ENCODE results near the gene RBMS3.
"Not testable (repeated sequence)": the region's sequence is repeated elsewhere in the genome, so short reads cannot be mapped to it uniquely, and the experiment has no call there.

Gene RBMS3

DNA sequence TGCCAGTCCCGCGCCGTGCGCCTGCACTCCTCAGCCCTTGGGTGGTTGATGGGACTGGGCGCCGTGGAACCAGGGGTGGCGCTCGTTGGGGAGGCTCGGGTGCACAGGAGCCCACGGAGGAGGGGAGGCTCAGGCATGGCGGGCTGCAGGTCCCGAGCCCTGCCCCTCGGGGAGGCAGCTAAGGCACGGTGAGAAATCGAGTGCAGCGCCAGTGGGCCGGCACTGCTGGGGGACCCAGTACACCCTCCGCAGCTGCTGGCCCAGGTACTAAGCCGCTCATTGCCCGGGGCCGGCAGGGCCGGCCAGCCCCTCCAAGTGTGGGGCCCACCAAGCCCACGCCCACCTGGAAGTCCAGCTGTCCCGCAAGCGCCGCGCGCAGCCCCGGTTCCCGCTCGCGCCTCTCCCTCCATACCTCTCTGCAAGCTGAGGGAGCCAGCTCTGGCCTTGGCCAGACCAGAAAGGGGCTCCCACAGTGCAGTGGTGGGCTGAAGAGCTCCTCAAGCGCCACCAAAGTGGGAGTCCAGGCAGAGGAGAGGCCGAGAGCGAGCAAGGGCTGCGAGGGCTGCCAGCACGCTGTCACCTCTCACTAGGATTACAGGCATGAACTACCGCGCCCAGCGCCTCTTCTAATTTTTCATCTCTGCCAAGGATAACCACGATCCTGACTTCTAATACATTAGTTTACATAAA is 192.8 kb downstream of the RBMS3 start:
- not testable (repeated sequence) for H3K4me1 ChIP-seq (ENCODE audit: control insufficient read depth, insufficient read depth, low read length); H3K27me3 ChIP-seq (ENCODE audit: control insufficient read depth, insufficient read depth, low read length); H3K27ac ChIP-seq (ENCODE audit: low read depth, low read length)

DNA sequence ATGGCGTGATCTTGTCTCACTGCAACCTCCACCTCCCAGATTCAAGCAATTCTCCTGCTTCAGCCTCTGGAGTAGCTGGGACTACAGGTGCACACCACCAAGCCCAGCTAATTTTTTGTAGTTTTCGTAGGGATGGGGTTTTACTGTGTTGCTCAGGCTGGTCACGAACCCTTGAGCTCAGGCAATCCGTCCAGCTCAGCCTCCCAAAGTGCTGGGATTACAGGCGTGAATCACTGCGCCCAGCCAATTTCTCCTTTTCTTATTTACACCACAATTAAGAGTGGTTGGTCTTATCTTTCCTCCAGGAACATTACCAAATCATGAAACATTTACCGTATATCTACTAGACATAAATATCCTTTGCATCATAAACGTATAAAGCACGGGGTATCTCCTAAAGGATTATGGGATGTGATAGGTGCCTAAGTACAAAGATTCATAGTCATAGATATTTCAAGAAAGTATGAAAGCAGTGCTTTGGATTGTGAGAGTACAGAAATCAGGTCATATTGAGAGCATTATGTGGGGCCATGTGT is 194.5 kb downstream of the RBMS3 start:
- no peak overlapping the region for H3K27ac ChIP-seq (ENCODE audit: low read depth, low read length)
- no peaks in the 10 kb centered on the region for H3K27me3 ChIP-seq (ENCODE audit: control insufficient read depth, insufficient read depth, low read length)
- H3K9ac ChIP-seq (ENCODE audit: low read length) = no peak overlapping the region
- peaks cover 2% of the 10 kb centered on the region for H3K4me1 ChIP-seq (ENCODE audit: control insufficient read depth, insufficient read depth, low read length)
- H3K36me3 ChIP-seq (ENCODE audit: control insufficient read depth, insufficient read depth, low read length) = no peaks in the 10 kb centered on the region
- H3K4me3 ChIP-seq (ENCODE audit: low read length) = no peak overlapping the region

More for the DNA sequence above, 192.8 kb downstream of the RBMS3 start:
- H3K4me3 ChIP-seq (ENCODE audit: low read length); H3K9ac ChIP-seq (ENCODE audit: low read length); H3K36me3 ChIP-seq (ENCODE audit: control insufficient read depth, insufficient read depth, low read length): not testable (repeated sequence)

DNA sequence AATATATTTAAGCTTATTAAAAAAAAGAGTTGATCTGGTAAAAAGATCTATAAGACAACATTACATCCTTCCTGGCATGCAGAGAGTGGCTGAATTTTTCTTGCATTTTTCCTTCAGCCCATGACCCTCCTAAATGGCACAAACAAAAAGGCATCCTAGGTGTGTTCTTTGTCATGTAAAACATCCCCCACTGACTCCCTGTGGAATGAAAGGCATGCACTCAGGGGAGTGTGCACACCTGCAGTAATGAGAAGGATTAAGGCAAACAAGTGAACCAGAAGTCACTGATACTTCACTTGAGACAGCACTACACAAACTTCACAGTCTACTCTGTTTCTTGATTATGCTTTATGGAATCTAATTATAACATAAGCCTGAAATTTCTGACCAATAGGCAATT is 195.0 kb downstream of the RBMS3 start:
- Histone ChIP-seq H3K27me3 (ENCODE audit: control insufficient read depth, insufficient read depth, low read length) (no peaks in the 10 kb centered on the region), H3K9ac (ENCODE audit: low read length) (no peak overlapping the region), H3K36me3 (ENCODE audit: control insufficient read depth, insufficient read depth, low read length) (no peaks in the 10 kb centered on the region), H3K4me3 (ENCODE audit: low read length) (no peak overlapping the region), H3K27ac (ENCODE audit: low read depth, low read length) (no peak overlapping the region), H3K4me1 (ENCODE audit: control insufficient read depth, insufficient read depth, low read length) (peaks cover 2% of the 10 kb centered on the region)

DNA sequence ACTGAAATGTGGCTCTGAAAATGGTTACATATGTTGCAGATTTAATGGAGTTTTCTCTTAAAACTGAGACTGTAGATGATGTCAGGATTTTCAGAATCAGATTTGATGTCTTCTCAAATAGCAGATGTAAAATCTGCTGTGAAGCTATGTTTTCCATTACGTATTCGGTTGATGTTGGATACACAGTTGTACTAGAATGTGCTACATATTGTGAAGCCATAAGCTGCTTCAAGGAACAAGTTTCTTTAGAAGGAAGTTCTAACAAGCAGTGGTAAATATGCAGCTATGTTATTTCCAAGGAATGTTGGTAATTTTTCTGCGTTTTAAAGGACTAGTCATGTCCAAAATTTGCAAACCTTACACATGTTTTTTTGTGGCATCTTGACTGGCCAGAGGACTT is 197.7 kb downstream of the RBMS3 start:
- Histone ChIP-seq H3K27ac (ENCODE audit: low read depth, low read length) (no peak overlapping the region), H3K4me3 (ENCODE audit: low read length) (no peak overlapping the region), H3K9ac (ENCODE audit: low read length) (no peak overlapping the region), H3K27me3 (ENCODE audit: control insufficient read depth, insufficient read depth, low read length) (no peaks in the 10 kb centered on the region), H3K4me1 (ENCODE audit: control insufficient read depth, insufficient read depth, low read length) (peaks cover 2% of the 10 kb centered on the region), H3K36me3 (ENCODE audit: control insufficient read depth, insufficient read depth, low read length) (no peaks in the 10 kb centered on the region)

DNA sequence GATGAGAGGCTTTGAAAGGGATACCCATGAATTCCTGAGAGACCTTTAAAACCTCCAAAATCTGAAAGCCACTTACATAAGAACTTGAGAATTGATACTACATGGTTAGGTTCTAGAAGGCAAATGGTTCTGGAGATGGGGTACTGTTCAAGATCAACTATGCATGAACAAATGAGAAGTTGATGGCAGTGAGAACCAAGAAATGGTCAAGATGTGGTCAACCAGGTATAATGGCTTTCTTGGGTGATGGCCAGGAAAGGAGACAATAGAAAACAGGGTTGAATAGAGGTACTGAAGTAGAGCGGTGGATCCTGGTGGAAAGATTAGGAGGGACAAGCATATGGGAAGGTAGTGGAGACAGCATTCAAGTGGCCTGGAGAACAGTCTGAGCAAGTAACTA is 200.4 kb downstream of the RBMS3 start:
- no peak overlapping the region for H3K4me3 ChIP-seq (ENCODE audit: low read length)
- no peaks in the 10 kb centered on the region for H3K4me1 ChIP-seq (ENCODE audit: control insufficient read depth, insufficient read depth, low read length)
- H3K27ac ChIP-seq (ENCODE audit: low read depth, low read length) = no peak overlapping the region
- no peaks in the 10 kb centered on the region for H3K27me3 ChIP-seq (ENCODE audit: control insufficient read depth, insufficient read depth, low read length)
- no peaks in the 10 kb centered on the region for H3K36me3 ChIP-seq (ENCODE audit: control insufficient read depth, insufficient read depth, low read length)
- H3K9ac ChIP-seq (ENCODE audit: low read length) = no peak overlapping the region

DNA sequence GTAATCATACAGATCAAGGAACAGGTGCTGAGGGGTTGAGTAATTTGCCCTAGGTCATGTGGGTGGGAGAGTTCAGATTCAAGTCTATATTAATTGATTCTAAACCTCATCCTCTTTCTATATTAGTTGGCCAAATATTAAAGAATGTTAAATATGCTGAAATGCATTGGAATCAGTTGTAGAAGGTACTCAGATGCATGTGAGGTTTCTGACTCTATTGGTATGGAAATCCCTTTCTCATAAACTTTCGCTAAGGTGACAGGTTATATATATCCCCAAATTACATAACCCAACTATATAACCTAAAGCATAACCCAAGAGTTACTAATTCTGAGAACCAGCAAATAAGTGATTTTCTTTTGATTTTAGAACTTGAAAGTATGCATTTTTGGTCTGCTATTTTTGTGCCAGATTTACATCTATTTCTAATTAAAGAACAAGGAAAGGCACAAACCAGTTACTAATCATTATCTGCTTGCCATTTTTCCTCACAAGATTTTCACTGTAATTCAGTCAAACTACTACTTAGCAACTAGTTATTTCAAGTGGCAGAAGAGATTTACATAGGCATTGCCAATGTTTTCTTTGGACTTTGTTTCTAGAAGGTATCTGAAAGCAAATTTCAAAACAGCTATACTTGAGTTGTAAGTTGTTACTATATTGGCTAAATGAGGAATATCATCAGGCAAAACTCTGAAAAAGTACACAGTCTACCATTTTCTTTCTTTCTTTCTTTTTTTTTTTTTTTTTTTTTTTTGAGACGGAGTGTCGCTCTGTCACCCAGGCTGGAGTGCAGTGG is 201.3 kb downstream of the RBMS3 start:
- Histone ChIP-seq H3K36me3 (ENCODE audit: control insufficient read depth, insufficient read depth, low read length) (no peaks in the 10 kb centered on the region), H3K9ac (ENCODE audit: low read length) (no peak overlapping the region), H3K4me3 (ENCODE audit: low read length) (no peak overlapping the region), H3K27me3 (ENCODE audit: control insufficient read depth, insufficient read depth, low read length) (no peaks in the 10 kb centered on the region), H3K4me1 (ENCODE audit: control insufficient read depth, insufficient read depth, low read length) (no peaks in the 10 kb centered on the region), H3K27ac (ENCODE audit: low read depth, low read length) (no peak overlapping the region)

DNA sequence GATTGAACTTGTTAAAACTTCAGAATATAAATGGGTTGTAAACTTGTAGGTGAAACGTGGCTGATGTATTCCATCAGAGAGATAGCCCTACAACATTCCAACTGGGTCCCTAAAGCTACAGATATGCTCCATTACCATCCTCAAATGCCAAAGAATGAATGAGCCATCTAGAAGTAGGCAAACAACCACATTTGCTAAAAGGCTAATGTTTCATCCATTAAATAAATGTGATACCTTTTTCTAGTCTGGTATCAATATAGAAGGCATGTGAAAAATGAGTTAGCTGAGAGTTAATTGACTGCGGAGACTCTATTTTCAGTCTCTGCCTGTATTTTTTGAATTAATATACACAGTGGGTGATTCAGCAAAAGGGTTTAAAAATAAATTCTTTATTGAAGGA is 203.8 kb downstream of the RBMS3 start:
- H3K4me1 ChIP-seq (ENCODE audit: control insufficient read depth, insufficient read depth, low read length) = no peaks in the 10 kb centered on the region
- H3K27ac ChIP-seq (ENCODE audit: low read depth, low read length) = no peak overlapping the region
- no peak overlapping the region for H3K4me3 ChIP-seq (ENCODE audit: low read length)
- H3K36me3 ChIP-seq (ENCODE audit: control insufficient read depth, insufficient read depth, low read length) = no peaks in the 10 kb centered on the region
- H3K9ac ChIP-seq (ENCODE audit: low read length) = no peak overlapping the region
- no peaks in the 10 kb centered on the region for H3K27me3 ChIP-seq (ENCODE audit: control insufficient read depth, insufficient read depth, low read length)

DNA sequence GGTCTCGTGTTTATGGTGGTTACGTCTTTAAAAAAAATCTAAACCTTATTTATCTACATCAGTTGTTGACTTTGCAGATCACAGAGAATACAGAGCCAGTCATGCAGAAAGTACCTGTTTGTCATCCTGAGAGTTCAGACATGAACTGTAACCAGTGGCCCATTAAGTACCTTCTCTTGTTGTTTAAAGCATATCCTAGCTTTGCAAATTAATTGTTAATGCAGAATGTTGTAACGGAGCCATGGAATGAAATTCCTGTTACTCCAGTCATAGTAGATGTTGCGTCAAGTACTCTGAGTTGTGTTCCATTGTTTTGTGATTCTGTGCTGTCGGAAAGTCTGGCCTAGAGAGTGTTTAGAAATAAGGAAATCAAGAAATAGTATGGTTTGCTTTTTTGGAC is 205.2 kb downstream of the RBMS3 start:
- Histone ChIP-seq H3K4me1 (ENCODE audit: control insufficient read depth, insufficient read depth, low read length) (no peaks in the 10 kb centered on the region), H3K27ac (ENCODE audit: low read depth, low read length) (no peak overlapping the region), H3K4me3 (ENCODE audit: low read length) (no peak overlapping the region), H3K27me3 (ENCODE audit: control insufficient read depth, insufficient read depth, low read length) (no peaks in the 10 kb centered on the region), H3K9ac (ENCODE audit: low read length) (no peak overlapping the region), H3K36me3 (ENCODE audit: control insufficient read depth, insufficient read depth, low read length) (no peaks in the 10 kb centered on the region)

DNA sequence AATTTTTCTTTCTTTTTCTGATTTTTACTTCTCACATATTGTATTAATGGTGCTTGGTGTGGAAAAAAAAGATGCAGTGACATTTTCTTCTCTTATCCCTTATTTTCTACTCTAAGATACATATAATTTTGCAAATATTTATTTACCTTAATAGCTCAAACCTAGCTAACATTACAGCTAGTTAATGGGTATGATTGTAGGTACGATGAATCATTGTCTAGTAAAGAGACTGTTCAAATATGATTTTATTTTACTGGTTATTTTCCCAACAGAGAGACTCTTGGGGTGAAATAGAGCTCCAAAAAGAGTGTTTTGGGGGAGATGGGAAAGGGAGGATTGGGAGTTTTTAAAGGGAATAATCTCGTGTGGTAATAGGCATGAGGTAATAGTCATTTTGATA is 206.0 kb downstream of the RBMS3 start:
- Histone ChIP-seq H3K27me3 (ENCODE audit: control insufficient read depth, insufficient read depth, low read length) (no peaks in the 10 kb centered on the region), H3K27ac (ENCODE audit: low read depth, low read length) (no peak overlapping the region), H3K4me3 (ENCODE audit: low read length) (no peak overlapping the region), H3K9ac (ENCODE audit: low read length) (no peak overlapping the region), H3K36me3 (ENCODE audit: control insufficient read depth, insufficient read depth, low read length) (no peaks in the 10 kb centered on the region), H3K4me1 (ENCODE audit: control insufficient read depth, insufficient read depth, low read length) (no peaks in the 10 kb centered on the region)

DNA sequence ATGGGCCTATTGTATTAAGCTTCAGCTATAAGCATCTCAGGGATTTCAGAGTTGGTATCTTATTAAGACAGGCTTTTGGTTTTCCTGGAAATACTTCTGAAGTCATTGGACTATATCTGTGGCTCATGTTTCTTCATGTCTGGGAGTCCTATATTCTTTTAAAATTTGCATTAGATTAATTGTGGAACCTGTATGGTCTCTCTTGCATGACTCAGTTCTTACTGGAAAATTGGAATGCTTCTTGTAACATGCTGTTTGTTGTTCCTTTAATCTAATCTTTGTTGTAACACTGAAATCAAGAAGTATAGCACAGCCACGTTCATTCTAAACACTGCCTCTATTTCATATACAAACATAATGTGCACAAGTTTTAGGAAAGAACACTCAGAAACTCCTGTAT is 208.1 kb downstream of the RBMS3 start:
- Histone ChIP-seq H3K36me3 (ENCODE audit: control insufficient read depth, insufficient read depth, low read length) (no peaks in the 10 kb centered on the region), H3K9ac (ENCODE audit: low read length) (no peak overlapping the region), H3K27me3 (ENCODE audit: control insufficient read depth, insufficient read depth, low read length) (no peaks in the 10 kb centered on the region), H3K4me3 (ENCODE audit: low read length) (no peak overlapping the region), H3K4me1 (ENCODE audit: control insufficient read depth, insufficient read depth, low read length) (no peaks in the 10 kb centered on the region), H3K27ac (ENCODE audit: low read depth, low read length) (no peak overlapping the region)

DNA sequence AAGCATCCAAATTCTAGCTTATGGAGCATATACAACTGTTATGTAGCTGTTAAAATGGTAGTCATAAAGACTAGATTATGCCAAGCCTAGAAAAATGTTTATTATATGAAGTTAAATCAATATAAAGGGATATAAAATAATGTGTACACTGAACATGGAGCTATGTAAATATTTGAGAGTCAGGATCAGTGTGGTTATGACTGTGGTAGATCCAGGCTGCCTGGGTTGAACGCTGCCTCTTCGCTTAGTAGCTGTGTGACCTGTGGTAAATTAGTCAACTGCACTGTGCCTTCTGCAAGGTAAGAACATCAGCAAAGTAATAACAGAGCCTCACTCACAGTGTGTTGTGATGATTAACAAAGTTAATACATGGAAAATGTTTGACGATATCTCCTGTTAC is 212.2 kb downstream of the RBMS3 start:
- Histone ChIP-seq H3K27ac (ENCODE audit: low read depth, low read length) (no peak overlapping the region), H3K4me1 (ENCODE audit: control insufficient read depth, insufficient read depth, low read length) (no peaks in the 10 kb centered on the region), H3K27me3 (ENCODE audit: control insufficient read depth, insufficient read depth, low read length) (no peaks in the 10 kb centered on the region), H3K9ac (ENCODE audit: low read length) (no peak overlapping the region), H3K4me3 (ENCODE audit: low read length) (no peak overlapping the region), H3K36me3 (ENCODE audit: control insufficient read depth, insufficient read depth, low read length) (no peaks in the 10 kb centered on the region)

DNA sequence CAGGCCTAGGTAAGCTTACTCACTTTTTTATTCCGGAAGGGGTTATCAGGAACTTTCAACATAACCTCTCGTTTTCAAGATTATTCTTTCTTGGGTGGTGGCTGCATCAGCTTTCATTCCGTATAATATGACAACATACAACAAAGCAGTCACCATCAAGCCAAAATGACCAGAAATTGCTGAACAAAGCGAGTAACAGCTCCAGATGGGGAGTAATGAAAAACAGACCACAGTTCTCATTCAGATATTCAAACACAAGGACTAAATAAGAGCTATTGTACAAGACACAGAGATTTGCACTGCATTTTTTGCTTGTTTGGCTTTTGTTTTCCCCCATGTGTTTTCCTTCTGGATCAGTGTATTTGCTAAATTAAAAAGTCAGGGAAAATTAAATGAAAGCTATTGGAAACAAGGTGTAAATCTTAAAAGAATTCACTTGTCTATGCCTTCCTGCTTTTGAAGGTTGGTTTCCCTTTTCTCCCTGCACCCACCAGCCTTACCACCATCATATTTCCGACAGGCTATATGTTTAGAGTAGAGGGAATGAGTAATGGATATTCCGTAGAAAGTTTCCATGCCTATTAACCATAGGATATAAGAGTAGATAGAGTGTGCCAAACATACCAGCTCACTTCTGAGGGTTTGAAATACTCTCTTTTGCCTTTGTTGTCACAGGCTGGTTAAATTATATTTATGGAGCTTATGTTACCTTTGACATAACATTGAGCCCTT is 213.6 kb downstream of the RBMS3 start:
- H3K4me3 ChIP-seq (ENCODE audit: low read length) = no peak overlapping the region
- H3K9ac ChIP-seq (ENCODE audit: low read length) = no peak overlapping the region
- no peaks in the 10 kb centered on the region for H3K36me3 ChIP-seq (ENCODE audit: control insufficient read depth, insufficient read depth, low read length)
- H3K4me1 ChIP-seq (ENCODE audit: control insufficient read depth, insufficient read depth, low read length) = no peaks in the 10 kb centered on the region
- no peaks in the 10 kb centered on the region for H3K27me3 ChIP-seq (ENCODE audit: control insufficient read depth, insufficient read depth, low read length)
- no peak overlapping the region for H3K27ac ChIP-seq (ENCODE audit: low read depth, low read length)
